Effector memory CD8-positive, alpha-beta T cell (primary cell): ENCODE results near the gene IREB2.

ENCODE experiments used
- ATAC-seq: fragments of 150-1000 bp; cut with Tn5 transposase; replicated peaks from 2 replicates; pipeline ENCODE4 v1.10.0; 2021; ENCODE audit warnings: mild to moderate bottlenecking, moderate library complexity
- DNase-seq, 3 experiments: peaks; one replicate each; pipeline ENCODE4 v3.0.0; 2021
- H3K27ac Mint-ChIP-seq, 2 donors: one replicate each; pipeline ENCODE4 v1.8.0; 2022; ENCODE audit warnings: mild to moderate bottlenecking in 2 of 2, mixed read lengths in 2 of 2, moderate library complexity in 2 of 2
- H3K27me3 Mint-ChIP-seq, 2 donors: one replicate each; pipeline ENCODE4 v1.8.0; 2022; ENCODE audit warnings: mixed read lengths in 2 of 2
- H3K36me3 Mint-ChIP-seq: one replicate; pipeline ENCODE4 v1.8.0; 2022; ENCODE audit warnings: mild to moderate bottlenecking, moderate library complexity, mixed read lengths; ENCODE audit not compliant: insufficient read depth
- H3K4me1 Mint-ChIP-seq, 2 donors: one replicate each; pipeline ENCODE4 v1.8.0; 2022; ENCODE audit warnings: low read depth in 2 of 2, mixed read lengths in 2 of 2
- H3K4me3 Mint-ChIP-seq, 2 donors: one replicate each; pipeline ENCODE4 v1.8.0; 2022; ENCODE audit warnings: mild to moderate bottlenecking in 2 of 2, mixed read lengths in 2 of 2, moderate library complexity in 2 of 2
- H3K9me3 Mint-ChIP-seq, 2 donors: one replicate each; pipeline ENCODE4 v1.8.0; 2022; ENCODE audit warnings: mixed read lengths in 2 of 2

The IREB2 gene

DNA sequence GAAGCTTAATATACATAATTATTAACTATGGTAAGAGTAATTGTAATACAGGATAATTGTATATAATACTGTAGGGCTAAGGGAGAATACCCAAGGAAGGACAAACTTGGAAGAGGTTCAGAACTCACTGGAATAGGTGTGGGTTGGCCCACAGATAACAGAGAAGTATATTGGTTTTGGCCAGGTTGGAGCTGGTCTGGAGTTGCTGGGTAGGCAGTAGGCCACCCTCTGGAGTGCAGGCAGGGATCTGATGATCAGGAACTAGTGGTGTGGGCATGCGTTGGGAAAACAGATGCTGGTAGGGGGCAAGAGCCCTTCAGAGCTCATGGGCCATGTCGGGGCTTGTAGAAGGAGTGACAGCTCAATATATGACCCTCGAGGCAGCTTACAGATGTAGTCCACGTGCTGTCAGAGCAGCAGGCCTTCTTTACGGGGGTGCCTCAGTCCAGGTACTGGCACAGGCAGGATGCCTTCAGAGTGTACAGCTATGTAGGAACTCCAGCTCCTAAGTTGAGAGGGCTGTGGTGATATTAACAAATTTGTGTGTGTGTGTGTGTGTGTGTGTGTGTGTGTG lies 12.4 kb downstream of the IREB2 start:
- Mint-ChIP-seq H3K27me3 (no peaks in the 10 kb centered on the region), H3K4me1 (peaks cover 47 to 68% of the 10 kb centered on the region in 2 donors), H3K9me3 (no peaks in the 10 kb centered on the region), H3K27ac (peak overlapping the region in 1 of 2 donors; percentile 70), H3K4me3 (no peak overlapping the region), H3K36me3 (peaks cover 27% of the 10 kb centered on the region)
- ATAC-seq, result no peak
- DNase-seq, result no peak

DNA sequence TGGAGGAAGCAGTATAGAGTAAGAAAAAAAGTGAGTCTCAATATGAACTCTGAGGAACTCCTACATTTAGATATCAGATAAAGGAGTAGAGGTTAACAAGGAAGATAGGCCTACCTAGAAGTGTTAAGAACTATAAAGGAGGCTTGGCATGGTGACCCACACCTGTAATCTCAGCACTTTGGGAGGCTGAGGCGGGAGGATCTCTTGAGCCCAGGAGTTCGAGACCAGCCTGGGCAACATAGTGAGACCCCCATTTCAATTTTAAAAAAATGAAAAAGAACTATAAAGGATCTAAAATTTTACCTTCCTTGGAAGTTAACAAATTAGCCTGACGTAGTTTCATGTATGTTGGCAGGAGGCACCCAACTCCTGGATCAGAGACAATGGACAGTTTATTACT lies 14.5 kb downstream of the IREB2 start:
- Mint-ChIP-seq H3K27me3 (no peaks in the 10 kb centered on the region), H3K36me3 (peaks cover 9% of the 10 kb centered on the region), H3K4me1 (peaks cover 54 to 70% of the 10 kb centered on the region in 2 donors), H3K9me3 (no peaks in the 10 kb centered on the region), H3K27ac (peak overlapping the region in 1 of 2 donors; percentile 23), H3K4me3 (no peak overlapping the region)
- DNase-seq, result no peak
- ATAC-seq, result no peak

DNA sequence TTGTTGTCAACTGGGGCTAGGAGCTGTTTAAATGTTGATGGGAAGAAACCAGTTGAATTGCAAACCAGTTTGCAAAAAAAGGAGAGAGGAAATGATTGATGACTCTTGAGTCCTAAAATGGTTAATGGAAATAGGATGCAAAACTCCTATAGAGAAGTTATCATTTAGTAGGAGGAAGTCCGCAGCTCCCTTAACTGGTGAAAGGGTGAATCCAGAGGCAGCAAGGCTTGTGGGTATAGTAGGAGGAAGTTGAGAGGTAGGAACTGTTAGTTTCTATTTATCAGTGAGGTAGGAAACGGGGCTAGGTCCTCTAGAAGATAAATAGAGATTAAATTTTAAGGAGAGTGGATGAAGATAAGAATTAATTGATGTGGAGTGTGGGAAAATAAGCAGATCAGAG lies 15.4 kb downstream of the IREB2 start:
- DNase-seq (no peak), ATAC-seq (peak; percentile 32)
- Mint-ChIP-seq H3K36me3 (no peaks in the 10 kb centered on the region), H3K27ac (peak overlapping the region; percentile 4 to 76), H3K4me1 (peaks cover 52 to 76% of the 10 kb centered on the region in 2 donors), H3K27me3 (no peaks in the 10 kb centered on the region), H3K9me3 (no peaks in the 10 kb centered on the region), H3K4me3 (peak overlapping the region in 1 of 2 donors; percentile 51)

- peak overlapping the region; percentile 2 to 3 for H3K4me3 Mint-ChIP-seq
- ATAC-seq, result no peak
Measured at GRCh38 chr15:78454992-78455391, 17.0 kb downstream of the IREB2 start.

GRCh38 chr15:78455749-78456148 lies 17.7 kb downstream of the IREB2 start:
- Mint-ChIP-seq H3K36me3 (peaks cover 5% of the 10 kb centered on the region), H3K27ac (peak overlapping the region in 1 of 2 donors; percentile 22), H3K27me3 (no peaks in the 10 kb centered on the region), H3K4me3 (no peak overlapping the region), H3K4me1 (peaks cover 54 to 81% of the 10 kb centered on the region in 2 donors), H3K9me3 (no peaks in the 10 kb centered on the region)
- DNase-seq, result no peak
- no peak for ATAC-seq

More at GRCh38 chr15:78454992-78455391, 17.0 kb downstream of the IREB2 start:
- Mint-ChIP-seq H3K9me3 (no peaks in the 10 kb centered on the region), H3K4me1 (peaks cover 55 to 81% of the 10 kb centered on the region in 2 donors), H3K27me3 (no peaks in the 10 kb centered on the region), H3K27ac (peak overlapping the region; percentile 38 to 89), H3K36me3 (peaks cover 5% of the 10 kb centered on the region)
- no peak for DNase-seq

DNA sequence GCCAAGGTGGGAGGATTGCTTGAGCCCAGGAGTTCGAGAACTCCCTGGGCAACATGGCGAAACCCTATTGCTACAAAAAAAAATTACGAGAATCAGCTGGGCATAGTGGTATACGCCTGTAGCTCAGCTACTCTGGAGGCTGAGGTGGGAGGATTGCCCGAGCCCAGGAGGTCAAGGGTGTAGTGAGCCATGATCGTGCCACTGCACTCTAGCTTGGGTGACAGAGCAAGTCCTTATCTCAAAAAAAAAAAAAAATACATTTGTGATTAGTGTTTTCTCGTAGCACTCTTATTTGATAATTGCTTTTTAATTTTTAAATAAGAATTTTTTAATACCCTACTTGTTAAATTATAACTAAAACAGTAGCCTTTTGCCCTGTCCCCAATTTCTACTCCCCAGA lies 18.4 kb downstream of the IREB2 start:
- Mint-ChIP-seq H3K4me3 (peak overlapping the region in 1 of 2 donors; percentile 7), H3K36me3 (peaks cover 5% of the 10 kb centered on the region), H3K4me1 (peaks cover 61 to 88% of the 10 kb centered on the region in 2 donors), H3K9me3 (no peaks in the 10 kb centered on the region), H3K27ac (peak overlapping the region; percentile 54 to 55), H3K27me3 (no peaks in the 10 kb centered on the region)
- ATAC-seq, result no peak
- DNase-seq, result no peak

DNA sequence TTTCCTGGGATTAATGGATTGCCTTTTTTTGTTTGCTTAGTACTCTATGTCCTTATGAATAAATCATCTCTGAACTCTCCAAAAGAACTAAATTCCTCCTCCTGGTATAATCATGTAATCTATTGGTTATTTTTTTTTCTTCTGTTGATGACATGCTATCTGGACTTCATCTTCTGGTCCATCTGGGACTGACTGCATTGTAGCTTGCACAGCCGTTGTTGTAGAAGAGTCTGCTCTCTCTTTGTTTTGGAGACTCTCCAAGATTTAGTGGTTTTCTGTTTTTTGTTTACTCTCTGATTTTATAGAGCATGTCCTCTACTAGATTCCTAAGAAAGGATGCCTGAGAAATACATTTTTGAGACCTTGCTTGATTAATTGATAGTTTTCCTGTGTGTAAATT lies 19.1 kb downstream of the IREB2 start:
- no peak for DNase-seq
- no peak for ATAC-seq
- Mint-ChIP-seq H3K36me3 (peaks cover 5% of the 10 kb centered on the region), H3K9me3 (no peaks in the 10 kb centered on the region), H3K4me3 (peak overlapping the region in 1 of 2 donors; percentile 7), H3K27ac (peak overlapping the region; percentile 54 to 55), H3K27me3 (no peaks in the 10 kb centered on the region), H3K4me1 (peaks cover 59 to 90% of the 10 kb centered on the region in 2 donors)

- ATAC-seq (no peak), DNase-seq (no peak)
- Mint-ChIP-seq H3K27ac (peak overlapping the region; percentile 77 to 78), H3K27me3 (no peaks in the 10 kb centered on the region), H3K4me3 (no peak overlapping the region), H3K4me1 (peaks cover 35 to 56% of the 10 kb centered on the region in 2 donors), H3K36me3 (peaks cover 33% of the 10 kb centered on the region), H3K9me3 (no peaks in the 10 kb centered on the region)
Measured at GRCh38 chr15:78460737-78461136, 22.7 kb downstream of the IREB2 start.

GRCh38 chr15:78461171-78461888 lies 23.3 kb downstream of the IREB2 start:
- Mint-ChIP-seq H3K4me1 (peaks cover 30 to 50% of the 10 kb centered on the region in 2 donors), H3K9me3 (no peaks in the 10 kb centered on the region), H3K36me3 (peaks cover 39% of the 10 kb centered on the region), H3K27me3 (no peaks in the 10 kb centered on the region), H3K4me3 (peak overlapping the region in 1 of 2 donors; percentile 49), H3K27ac (peak overlapping the region; percentile 77 to 78)
- ATAC-seq, result peak; percentile 96
- DNase-seq, result peak in 2 of 3 experiments; percentile 18 to 22

DNA sequence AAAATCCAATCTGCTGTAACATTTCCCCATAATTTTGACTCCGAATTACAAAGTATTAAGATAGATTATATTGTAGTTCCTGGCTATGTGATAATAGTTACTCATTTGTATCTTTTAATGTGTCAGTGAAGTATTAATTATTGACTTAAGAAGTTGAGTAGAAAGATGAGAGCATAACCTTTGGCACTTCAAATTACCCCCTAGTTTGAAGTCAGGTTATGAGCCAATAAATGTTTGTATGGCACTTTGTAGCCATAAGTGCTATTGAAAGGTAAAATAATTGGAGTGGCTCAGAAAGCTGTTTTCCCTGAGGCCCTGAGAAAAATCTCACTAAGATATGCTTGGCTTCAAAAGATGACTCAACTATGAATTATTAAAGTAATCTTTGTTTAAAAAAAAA lies 31.0 kb downstream of the IREB2 start:
- H3K4me3 Mint-ChIP-seq, result no peak overlapping the region
- H3K4me1 Mint-ChIP-seq, result no peaks in the 10 kb centered on the region
- H3K9me3 Mint-ChIP-seq, result no peaks in the 10 kb centered on the region
- H3K36me3 Mint-ChIP-seq, result peaks cover 84% of the 10 kb centered on the region
- H3K27me3 Mint-ChIP-seq, result no peaks in the 10 kb centered on the region
- no peak overlapping the region for H3K27ac Mint-ChIP-seq
- no peak for DNase-seq
- ATAC-seq, result no peak

DNA sequence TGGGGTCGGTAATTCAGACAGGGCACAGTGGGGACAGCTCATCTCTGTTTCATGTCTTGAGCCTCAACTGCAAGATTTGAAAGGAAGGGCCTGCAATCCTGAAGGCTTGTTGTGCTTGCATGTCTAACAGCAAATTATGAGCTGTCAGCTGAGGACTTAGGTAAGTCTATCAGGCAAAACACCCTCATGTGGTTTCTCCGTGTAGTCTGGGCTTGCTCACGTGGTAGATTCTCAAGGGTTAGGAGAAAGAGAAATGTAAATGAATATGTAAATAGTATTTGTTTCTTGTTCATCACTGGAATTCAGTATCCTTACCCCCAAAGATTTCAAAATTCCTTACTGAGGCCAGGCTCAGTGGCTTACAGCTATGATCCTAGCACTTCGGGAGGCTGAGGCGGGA lies 39.3 kb downstream of the IREB2 start:
- DNase-seq (no peak), ATAC-seq (no peak)
- Mint-ChIP-seq H3K4me3 (no peak overlapping the region), H3K36me3 (peaks cover 76% of the 10 kb centered on the region), H3K27ac (peak overlapping the region in 1 of 2 donors; percentile 46), H3K4me1 (no peaks in the 10 kb centered on the region), H3K27me3 (no peaks in the 10 kb centered on the region), H3K9me3 (no peaks in the 10 kb centered on the region)

DNA sequence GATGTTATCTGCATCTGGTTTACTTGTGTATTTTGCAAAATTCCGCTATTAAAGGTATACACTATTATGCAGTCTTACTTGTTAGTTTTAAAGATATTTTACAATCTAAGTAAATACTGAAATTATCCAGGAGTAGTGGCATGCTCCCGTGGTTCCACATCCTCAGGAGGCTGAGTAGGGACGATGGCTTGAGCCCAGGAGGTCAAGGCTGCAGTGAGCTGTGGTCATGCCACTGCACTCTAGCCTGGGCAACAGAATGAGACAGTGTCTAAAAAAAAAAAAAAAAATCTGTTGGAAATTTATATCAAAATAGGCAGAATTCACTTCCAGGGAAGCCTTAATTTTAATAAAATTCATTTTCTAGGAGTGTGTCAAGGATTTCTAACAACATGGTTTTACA lies 41.6 kb downstream of the IREB2 start:
- peaks cover 74% of the 10 kb centered on the region for H3K36me3 Mint-ChIP-seq
- no peaks in the 10 kb centered on the region for H3K27me3 Mint-ChIP-seq
- peak overlapping the region in 1 of 2 donors; percentile 41 for H3K27ac Mint-ChIP-seq
- DNase-seq (no peak), ATAC-seq (no peak)
- H3K4me1 Mint-ChIP-seq, result no peaks in the 10 kb centered on the region
- no peak overlapping the region for H3K4me3 Mint-ChIP-seq
- H3K9me3 Mint-ChIP-seq, result no peaks in the 10 kb centered on the region

DNA sequence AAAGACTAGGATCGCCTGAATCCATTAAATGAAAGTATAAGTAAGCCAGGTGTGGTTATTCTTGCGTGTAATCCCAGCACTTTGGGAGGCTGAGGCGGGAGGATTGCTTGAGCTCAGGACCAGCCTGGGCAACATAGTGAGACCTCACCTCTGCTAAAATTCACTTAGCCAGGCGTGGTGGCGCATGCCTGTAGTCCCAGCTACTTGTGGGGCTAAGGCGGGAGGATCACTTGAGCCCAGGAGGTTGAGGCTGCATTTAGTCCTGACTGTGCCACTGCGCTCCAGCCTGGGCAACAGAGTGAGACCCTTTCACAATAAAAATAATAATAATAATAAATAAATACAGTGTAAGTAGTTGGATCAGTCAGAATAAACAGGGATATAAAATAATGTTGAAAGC lies 43.9 kb downstream of the IREB2 start:
- H3K9me3 Mint-ChIP-seq, result no peaks in the 10 kb centered on the region
- no peak overlapping the region for H3K4me3 Mint-ChIP-seq
- DNase-seq, result no peak
- no peaks in the 10 kb centered on the region for H3K4me1 Mint-ChIP-seq
- ATAC-seq, result no peak
- peaks cover 79% of the 10 kb centered on the region for H3K36me3 Mint-ChIP-seq
- H3K27ac Mint-ChIP-seq, result peak overlapping the region in 1 of 2 donors; percentile 44
- no peaks in the 10 kb centered on the region for H3K27me3 Mint-ChIP-seq

DNA sequence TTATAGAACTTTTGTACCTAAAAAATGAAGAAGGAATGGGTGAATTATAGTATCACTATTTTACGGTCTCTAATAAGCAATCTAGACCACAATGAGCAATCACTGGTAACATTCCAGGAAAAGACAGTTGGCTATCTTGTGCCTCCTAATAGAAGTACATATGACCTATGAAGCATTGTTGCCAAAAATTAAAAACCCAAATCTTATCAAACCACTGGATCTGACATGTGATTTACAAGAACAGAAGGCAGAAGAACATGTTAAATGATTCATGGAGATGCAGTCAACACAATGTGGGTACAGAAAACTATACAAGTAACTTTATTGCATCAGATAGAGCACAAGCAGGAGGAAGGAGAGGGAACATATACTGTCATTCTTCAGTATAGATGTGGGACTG lies 54.9 kb downstream of the IREB2 start:
- Mint-ChIP-seq H3K27me3 (no peaks in the 10 kb centered on the region), H3K4me1 (no peaks in the 10 kb centered on the region), H3K9me3 (no peaks in the 10 kb centered on the region), H3K4me3 (no peak overlapping the region), H3K36me3 (peaks cover 81% of the 10 kb centered on the region), H3K27ac (no peak overlapping the region)
- ATAC-seq, result no peak
- DNase-seq, result no peak
